Activated CD8-positive, alpha-beta T cell treated with anti-CD3 and anti-CD28 coated beads for 36 hours (primary cell): Measurements from ENCODE around the gene HOXA1. TPM values are rescaled to one million over a fixed set of nuclear protein-coding genes. Genes with fewer than 3 reads are reported as not detected.

Source experiments
- ATAC-seq: fragments of 200-7000 bp; cut with Tn5 transposase; one replicate; pipeline ENCODE4 v1.10.0; 2021; ENCODE audit warnings: mild to moderate bottlenecking, moderate library complexity
- CTCF ChIA-PET: fragments of 350-600 bp; sonication (Branson Sonifier 250); formaldehyde crosslinking; loops from one replicate; lab custom pipeline; 2021; ENCODE audit warnings: antibody characterized with exemption; lab: Charles Lee
- POLR2A ChIA-PET: fragments of 350-600 bp; sonication (Branson Sonifier 250); formaldehyde crosslinking; loops from one replicate; lab custom pipeline; 2021; ENCODE audit warnings: antibody characterized with exemption; lab: Charles Lee
- DNase-seq: peaks from one replicate; pipeline ENCODE4 v3.0.0-alpha.2; 2020
- H3K27ac Mint-ChIP-seq: one replicate; pipeline ENCODE4 v1.8.0; 2021; ENCODE audit warnings: mild to moderate bottlenecking, mixed read lengths
- H3K27me3 Mint-ChIP-seq: one replicate; pipeline ENCODE4 v1.8.0; 2021; ENCODE audit warnings: mixed read lengths
- H3K36me3 Mint-ChIP-seq: one replicate; pipeline ENCODE4 v1.8.0; 2021; ENCODE audit warnings: low read depth, mixed read lengths
- H3K4me1 Mint-ChIP-seq: one replicate; pipeline ENCODE4 v1.8.0; 2021; ENCODE audit warnings: low read depth, mixed read lengths
- H3K4me3 Mint-ChIP-seq: one replicate; pipeline ENCODE4 v1.8.0; 2021; ENCODE audit warnings: mild to moderate bottlenecking, moderate library complexity, mixed read lengths
- H3K9me3 Mint-ChIP-seq: one replicate; pipeline ENCODE4 v1.8.0; 2021; ENCODE audit warnings: mixed read lengths
- CTCF ChIP-seq: fragments of 200-600 bp; IDR thresholded peaks from one replicate; pipeline ENCODE4 v1.8.0; 2022; ENCODE audit warnings: antibody characterized with exemption, mild to moderate bottlenecking
- intact Hi-C: fragments of 100-400 bp; cut with micrococcal nuclease; formaldehyde crosslinking; loops from one replicate; pipeline ENCODE4 v1.10.0; 2022
- total RNA-seq, 2 experiments: library from RNA; stranded (reverse); gene quantifications; one replicate each; pipeline ENCODE4 v1.2.3, GENCODE V29; 2021

The HOXA1 gene
- total RNA-seq, 2 experiments from 2014 or later = 0.25 TPM

- Mint-ChIP-seq H3K4me1 (no peaks in the 10 kb centered on the region), H3K4me3 (no peak overlapping the region), H3K9me3 (no peaks in the 10 kb centered on the region), H3K36me3 (peaks cover 2% of the 10 kb centered on the region), H3K27ac (no peak overlapping the region), H3K27me3 (peaks cover 61% of the 10 kb centered on the region)
- POLR2A ChIA-PET = interaction anchor here (0.6 kb wide), 1 partner anchor 53 kb away, joined by 3 read pairs; no protein-coding TSS in a partner anchor
- TF ChIP-seq CTCF = no peak
- CTCF ChIA-PET = no interaction called here
- intact Hi-C loops = no loop called here
- DNase-seq (no peak), ATAC-seq (no peak)
These were observed 7.5 kb downstream of the HOXA1 start for GRCh38 chr7:27088002-27088922.

- Mint-ChIP-seq H3K9me3 (no peaks in the 10 kb centered on the region), H3K27me3 (peaks cover 20% of the 10 kb centered on the region), H3K4me3 (no peak overlapping the region), H3K36me3 (peaks cover 2% of the 10 kb centered on the region), H3K4me1 (no peaks in the 10 kb centered on the region), H3K27ac (no peak overlapping the region)
- CTCF ChIA-PET = interaction anchor here (1.4 to 1.7 kb wide), 2 partner anchors 77 to 230 kb away, joined by 3 to 4 read pairs; no protein-coding TSS in a partner anchor
- no peak for TF ChIP-seq CTCF
- intact Hi-C loops = no loop called here
- no peak for ATAC-seq
- DNase-seq = no peak
- POLR2A ChIA-PET = no interaction called here
These were observed 12.2 kb downstream of the HOXA1 start for GRCh38 chr7:27083646-27084045.

GRCh38 chr7:27082171-27082570 is 13.6 kb downstream of the HOXA1 start:
- ATAC-seq (no peak), DNase-seq (no peak)
- no peak for TF ChIP-seq CTCF
- Mint-ChIP-seq H3K36me3 (no peaks in the 10 kb centered on the region), H3K4me3 (no peak overlapping the region), H3K4me1 (no peaks in the 10 kb centered on the region), H3K9me3 (no peaks in the 10 kb centered on the region), H3K27me3 (peaks cover 8% of the 10 kb centered on the region), H3K27ac (no peak overlapping the region)
- ChIA-PET POLR2A (interaction anchor here (0.5 kb wide), 1 partner anchor 219 kb away, joined by 3 read pairs; no protein-coding TSS in a partner anchor), CTCF (interaction anchor here (0.7 kb wide), 1 partner anchor 79 kb away, joined by 3 read pairs; no protein-coding TSS in a partner anchor)
- intact Hi-C loops = no loop called here

- no peaks in the 10 kb centered on the region for H3K9me3 Mint-ChIP-seq
- peaks cover 1% of the 10 kb centered on the region for H3K27me3 Mint-ChIP-seq
- intact Hi-C loops = no loop called here
- no peak for ATAC-seq
- ChIA-PET POLR2A (no interaction called here), CTCF (no interaction called here)
- TF ChIP-seq CTCF = no peak
- H3K27ac Mint-ChIP-seq = no peak overlapping the region
- H3K4me3 Mint-ChIP-seq = no peak overlapping the region
- H3K36me3 Mint-ChIP-seq = no peaks in the 10 kb centered on the region
- no peaks in the 10 kb centered on the region for H3K4me1 Mint-ChIP-seq
- no peak for DNase-seq
These were observed 14.9 kb downstream of the HOXA1 start for GRCh38 chr7:27080844-27081436.
